ENCODE results near the gene AGPAT3. TPM values are rescaled to one million over a fixed set of nuclear protein-coding genes. Genes with fewer than 3 reads are reported as not detected.

AGPAT3 gene
- total and polyA plus RNA-seq, 5 donors from 2014 or later, result 13.3 to 67.8 (median 18.1) TPM

DNA sequence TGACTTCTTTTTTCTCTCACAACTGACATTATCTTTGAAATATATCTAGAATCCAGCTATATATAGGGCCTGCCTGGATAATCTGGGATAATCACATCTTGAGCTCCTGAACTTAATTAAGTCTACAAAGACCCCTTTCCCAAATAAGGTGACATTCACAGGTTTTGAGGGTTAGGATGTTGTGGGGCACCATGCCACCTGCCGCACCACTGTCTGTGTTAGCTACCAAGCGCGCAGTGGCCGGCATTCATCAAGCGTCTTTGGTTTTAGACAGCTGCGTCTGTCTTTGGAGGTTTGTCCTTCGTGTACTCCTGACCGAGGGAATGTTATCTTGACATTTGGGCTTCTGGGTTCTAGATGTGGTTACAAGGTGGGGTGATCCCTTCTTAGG is 154.5 kb downstream of the AGPAT3 start:
- peaks cover 83% of the 10 kb centered on the region for H3K4me1 ChIP-seq (ENCODE audit: control insufficient read depth, insufficient read depth, low read length, poor library complexity, severe bottlenecking)
- peak overlapping the region; percentile 45 for H3K27ac ChIP-seq (ENCODE audit: insufficient read depth, low read length, poor library complexity, severe bottlenecking)
- peaks cover 47 to 88% (median 71%) of the 10 kb centered on the region in 4 donors for H3K4me1 Mint-ChIP-seq
- DNase-seq, result no peak
- peak overlapping the region; percentile 63 to 89 (median 71) for H3K27ac Mint-ChIP-seq
- H3K4me3 ChIP-seq (ENCODE audit: low read depth, low read length), result no peak overlapping the region
- H3K9me3 ChIP-seq (ENCODE audit: control insufficient read depth in 2 of 2, low read length in 2 of 2), result no peaks in the 10 kb centered on the region
- H3K36me3 Mint-ChIP-seq, result no peaks in the 10 kb centered on the region
- no peak for ATAC-seq (ENCODE audit: low read depth in 2 of 2)
- H3K4me3 Mint-ChIP-seq, result peak overlapping the region; percentile 61 to 88 (median 73)
- no peaks in the 10 kb centered on the region for H3K27me3 ChIP-seq (ENCODE audit: control insufficient read depth, insufficient read depth, low read length)
- no peaks in the 10 kb centered on the region for H3K27me3 Mint-ChIP-seq
- H3K36me3 ChIP-seq (ENCODE audit: control insufficient read depth, insufficient read depth, low read length), result no peaks in the 10 kb centered on the region
- no peaks in the 10 kb centered on the region for H3K9me3 Mint-ChIP-seq

DNA sequence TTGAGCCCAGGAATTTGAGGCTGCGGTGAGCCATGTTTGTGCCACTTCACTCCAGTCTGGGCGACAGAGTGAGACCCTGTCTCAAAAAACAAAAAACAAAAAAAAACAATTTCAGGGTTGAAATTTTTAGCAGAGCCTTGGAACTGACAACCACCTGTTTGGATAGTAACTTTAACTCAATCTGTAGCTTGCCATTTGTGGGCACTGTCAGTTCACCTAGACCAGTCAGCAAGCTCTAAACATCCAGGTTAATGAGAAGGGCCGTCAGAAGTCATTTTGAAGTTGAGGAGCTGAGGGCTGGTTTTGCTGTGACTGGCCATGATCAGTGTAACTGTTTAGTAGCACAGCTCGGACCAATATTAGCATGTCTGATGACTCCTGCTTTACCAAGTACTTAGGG is 155.5 kb downstream of the AGPAT3 start:
- peaks cover 84% of the 10 kb centered on the region for H3K4me1 ChIP-seq (ENCODE audit: control insufficient read depth, insufficient read depth, low read length, poor library complexity, severe bottlenecking)
- ATAC-seq (ENCODE audit: low read depth in 2 of 2), result no peak
- H3K4me3 Mint-ChIP-seq, result peak overlapping the region in 2 of 4 donors; percentile 9 to 63

DNA sequence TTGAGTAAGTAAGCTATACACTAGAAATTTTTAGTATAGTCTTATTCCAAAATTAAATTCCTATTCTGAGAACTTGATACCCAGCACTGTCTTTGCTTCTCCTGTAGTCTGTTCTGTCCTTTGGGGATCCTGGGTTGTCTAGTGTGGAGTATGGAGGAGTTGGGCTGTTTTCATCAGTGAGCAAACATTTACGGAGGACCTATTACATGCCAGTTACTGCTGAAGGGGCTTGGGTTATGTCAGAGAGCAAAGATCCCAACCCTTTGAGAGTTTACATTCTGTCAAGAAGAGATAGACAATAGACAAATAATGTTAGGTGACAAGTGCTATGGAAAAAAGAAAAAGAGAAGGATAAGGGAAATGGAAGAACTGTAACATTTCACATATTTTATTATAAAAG is 156.0 kb downstream of the AGPAT3 start:
- H3K4me3 ChIP-seq (ENCODE audit: low read depth, low read length), result no peak overlapping the region
- H3K36me3 ChIP-seq (ENCODE audit: control insufficient read depth, insufficient read depth, low read length), result no peaks in the 10 kb centered on the region
- ATAC-seq (ENCODE audit: low read depth in 2 of 2), result no peak
- no peak for DNase-seq
- Mint-ChIP-seq H3K4me1 (peaks cover 50 to 90% (median 73%) of the 10 kb centered on the region in 4 donors), H3K27ac (peak overlapping the region; percentile 63 to 76 (median 68)), H3K9me3 (no peaks in the 10 kb centered on the region), H3K4me3 (peak overlapping the region; percentile 2 to 80 (median 29)), H3K36me3 (no peaks in the 10 kb centered on the region), H3K27me3 (no peaks in the 10 kb centered on the region)
- H3K4me1 ChIP-seq (ENCODE audit: control insufficient read depth, insufficient read depth, low read length, poor library complexity, severe bottlenecking), result peaks cover 83% of the 10 kb centered on the region
- no peaks in the 10 kb centered on the region for H3K9me3 ChIP-seq (ENCODE audit: control insufficient read depth in 2 of 2, low read length in 2 of 2)
- H3K27ac ChIP-seq (ENCODE audit: insufficient read depth, low read length, poor library complexity, severe bottlenecking), result peak overlapping the region; percentile 56
- no peaks in the 10 kb centered on the region for H3K27me3 ChIP-seq (ENCODE audit: control insufficient read depth, insufficient read depth, low read length)

More for the DNA sequence above, 155.5 kb downstream of the AGPAT3 start:
- H3K27ac ChIP-seq (ENCODE audit: insufficient read depth, low read length, poor library complexity, severe bottlenecking), result peak overlapping the region; percentile 56
- H3K36me3 ChIP-seq (ENCODE audit: control insufficient read depth, insufficient read depth, low read length), result no peaks in the 10 kb centered on the region
- Mint-ChIP-seq H3K27ac (peak overlapping the region in 2 of 3 donors; percentile 68 to 69), H3K9me3 (no peaks in the 10 kb centered on the region), H3K27me3 (no peaks in the 10 kb centered on the region), H3K4me1 (peaks cover 49 to 90% (median 72%) of the 10 kb centered on the region in 4 donors), H3K36me3 (no peaks in the 10 kb centered on the region)
- no peaks in the 10 kb centered on the region for H3K27me3 ChIP-seq (ENCODE audit: control insufficient read depth, insufficient read depth, low read length)
- H3K9me3 ChIP-seq (ENCODE audit: control insufficient read depth in 2 of 2, low read length in 2 of 2), result no peaks in the 10 kb centered on the region
- DNase-seq, result no peak
- no peak overlapping the region for H3K4me3 ChIP-seq (ENCODE audit: low read depth, low read length)

DNA sequence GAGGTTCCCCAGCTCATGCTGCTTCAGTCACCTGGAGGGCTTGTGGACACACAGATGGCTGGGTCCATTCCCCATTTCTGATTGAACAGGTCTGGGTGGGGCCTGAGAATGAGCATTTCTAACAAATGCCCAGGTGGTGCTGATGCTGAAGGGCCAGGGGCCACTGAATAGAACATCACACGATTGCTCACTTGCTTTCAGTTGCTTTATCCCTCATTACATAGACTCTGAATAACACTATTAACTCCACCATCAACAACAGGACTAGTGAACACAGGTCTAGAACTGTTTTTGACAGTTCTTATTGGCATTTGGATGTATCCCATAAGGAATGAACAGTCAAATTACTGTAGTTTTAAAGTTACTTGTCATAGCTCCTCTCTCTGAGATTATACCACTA is 159.2 kb downstream of the AGPAT3 start:
- H3K9me3 Mint-ChIP-seq, result no peaks in the 10 kb centered on the region
- H3K27me3 Mint-ChIP-seq, result no peaks in the 10 kb centered on the region
- peak overlapping the region in 2 of 3 donors; percentile 68 to 76 for H3K27ac Mint-ChIP-seq
- no peak overlapping the region for H3K27ac ChIP-seq (ENCODE audit: insufficient read depth, low read length, poor library complexity, severe bottlenecking)
- peak overlapping the region in 2 of 4 donors; percentile 20 to 76 for H3K4me3 Mint-ChIP-seq
- ATAC-seq (ENCODE audit: low read depth in 2 of 2) (no peak), DNase-seq (no peak)
- peaks cover 63% of the 10 kb centered on the region for H3K4me1 ChIP-seq (ENCODE audit: control insufficient read depth, insufficient read depth, low read length, poor library complexity, severe bottlenecking)
- peaks cover 0 to 4% of the 10 kb centered on the region in 2 experiments for H3K9me3 ChIP-seq (ENCODE audit: control insufficient read depth in 2 of 2, low read length in 2 of 2)
- H3K27me3 ChIP-seq (ENCODE audit: control insufficient read depth, insufficient read depth, low read length), result no peaks in the 10 kb centered on the region
- H3K36me3 ChIP-seq (ENCODE audit: control insufficient read depth, insufficient read depth, low read length), result peaks cover 9% of the 10 kb centered on the region
- H3K4me3 ChIP-seq (ENCODE audit: low read depth, low read length), result no peak overlapping the region
- peaks cover 10% of the 10 kb centered on the region for H3K36me3 Mint-ChIP-seq
- peaks cover 52 to 93% (median 74%) of the 10 kb centered on the region in 4 donors for H3K4me1 Mint-ChIP-seq

DNA sequence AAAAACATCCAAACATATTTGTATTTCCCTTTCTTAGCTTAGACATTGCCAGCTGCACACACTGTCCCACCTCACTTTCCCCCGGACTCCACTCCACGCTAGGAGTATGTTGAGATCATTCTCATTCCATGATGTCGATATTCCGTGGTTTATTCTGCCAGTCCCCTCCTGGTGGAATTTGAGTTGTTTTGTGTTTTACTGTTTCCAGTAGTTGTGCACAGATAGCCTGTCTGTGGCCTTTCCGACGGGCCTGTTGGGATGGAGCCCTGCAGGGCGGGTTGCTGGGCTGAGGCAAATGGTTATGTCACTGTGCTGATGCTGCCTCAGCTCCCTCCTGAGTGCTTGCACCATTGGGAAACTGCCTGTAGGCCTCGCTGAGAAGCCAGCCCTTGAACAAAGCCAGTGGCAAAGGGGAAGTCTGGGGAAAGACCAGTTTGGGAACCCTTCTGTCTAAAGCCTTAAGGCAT is 159.9 kb downstream of the AGPAT3 start:
- Histone ChIP-seq H3K4me1 (ENCODE audit: control insufficient read depth, insufficient read depth, low read length, poor library complexity, severe bottlenecking) (peaks cover 61% of the 10 kb centered on the region), H3K4me3 (ENCODE audit: low read depth, low read length) (peak overlapping the region; percentile 56)

DNA sequence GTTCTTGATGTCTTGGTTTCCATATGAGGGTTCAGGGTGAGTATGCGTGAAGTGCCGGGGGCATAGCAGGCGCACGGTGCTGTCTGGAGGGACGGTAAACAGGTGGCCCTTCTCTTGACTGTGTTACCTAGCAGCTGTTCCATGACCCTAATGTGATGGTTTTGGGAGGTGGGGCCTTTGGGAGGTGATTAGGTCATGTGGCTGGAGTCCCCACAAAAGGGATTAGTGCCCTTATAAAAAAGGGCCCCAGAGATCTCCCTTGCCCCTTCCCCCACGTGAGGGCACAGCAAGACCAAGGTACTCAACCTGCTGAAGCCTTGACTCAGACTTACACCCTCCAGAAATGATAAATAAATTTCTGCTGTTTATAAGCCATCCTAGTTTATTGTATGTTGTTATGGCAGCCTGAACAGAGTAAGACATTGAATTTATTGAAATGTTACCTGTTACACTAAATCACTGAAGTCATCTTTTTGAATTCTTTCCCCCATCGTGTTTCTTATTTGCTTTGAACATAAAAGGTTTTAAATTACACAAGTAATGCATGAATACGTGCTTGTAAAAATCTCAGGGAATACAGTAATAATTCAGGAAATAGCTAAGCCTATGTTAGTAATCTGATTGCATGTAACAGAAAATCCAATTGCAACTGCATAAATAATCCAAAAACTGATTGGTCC is 162.7 kb downstream of the AGPAT3 start:
- Mint-ChIP-seq H3K27me3 (no peaks in the 10 kb centered on the region), H3K9me3 (no peaks in the 10 kb centered on the region), H3K36me3 (peaks cover 14% of the 10 kb centered on the region), H3K27ac (peak overlapping the region in 2 of 3 donors; percentile 56 to 57), H3K4me3 (no peak overlapping the region), H3K4me1 (peaks cover 36 to 83% (median 67%) of the 10 kb centered on the region in 4 donors)
- ATAC-seq (ENCODE audit: low read depth in 2 of 2) (no peak), DNase-seq (no peak)
- no peaks in the 10 kb centered on the region for H3K27me3 ChIP-seq (ENCODE audit: control insufficient read depth, insufficient read depth, low read length)
- no peak overlapping the region for H3K4me3 ChIP-seq (ENCODE audit: low read depth, low read length)
- H3K27ac ChIP-seq (ENCODE audit: insufficient read depth, low read length, poor library complexity, severe bottlenecking), result no peak overlapping the region
- peaks cover 0 to 4% of the 10 kb centered on the region in 2 experiments for H3K9me3 ChIP-seq (ENCODE audit: control insufficient read depth in 2 of 2, low read length in 2 of 2)
- peaks cover 38% of the 10 kb centered on the region for H3K4me1 ChIP-seq (ENCODE audit: control insufficient read depth, insufficient read depth, low read length, poor library complexity, severe bottlenecking)
- peaks cover 20% of the 10 kb centered on the region for H3K36me3 ChIP-seq (ENCODE audit: control insufficient read depth, insufficient read depth, low read length)

More for the DNA sequence above, 159.9 kb downstream of the AGPAT3 start:
- ATAC-seq (ENCODE audit: low read depth in 2 of 2) (no peak), DNase-seq (no peak)
- Mint-ChIP-seq H3K4me1 (peaks cover 47 to 93% (median 74%) of the 10 kb centered on the region in 4 donors), H3K36me3 (peaks cover 10% of the 10 kb centered on the region), H3K9me3 (no peaks in the 10 kb centered on the region), H3K4me3 (peak overlapping the region in 3 of 4 donors; percentile 62 to 78 (median 76)), H3K27me3 (no peaks in the 10 kb centered on the region), H3K27ac (peak overlapping the region; percentile 20 to 95 (median 92))
- Histone ChIP-seq H3K36me3 (ENCODE audit: control insufficient read depth, insufficient read depth, low read length) (peaks cover 9% of the 10 kb centered on the region), H3K27ac (ENCODE audit: insufficient read depth, low read length, poor library complexity, severe bottlenecking) (no peak overlapping the region), H3K9me3 (ENCODE audit: control insufficient read depth in 2 of 2, low read length in 2 of 2) (peaks cover 0 to 4% of the 10 kb centered on the region in 2 experiments), H3K27me3 (ENCODE audit: control insufficient read depth, insufficient read depth, low read length) (no peaks in the 10 kb centered on the region)

DNA sequence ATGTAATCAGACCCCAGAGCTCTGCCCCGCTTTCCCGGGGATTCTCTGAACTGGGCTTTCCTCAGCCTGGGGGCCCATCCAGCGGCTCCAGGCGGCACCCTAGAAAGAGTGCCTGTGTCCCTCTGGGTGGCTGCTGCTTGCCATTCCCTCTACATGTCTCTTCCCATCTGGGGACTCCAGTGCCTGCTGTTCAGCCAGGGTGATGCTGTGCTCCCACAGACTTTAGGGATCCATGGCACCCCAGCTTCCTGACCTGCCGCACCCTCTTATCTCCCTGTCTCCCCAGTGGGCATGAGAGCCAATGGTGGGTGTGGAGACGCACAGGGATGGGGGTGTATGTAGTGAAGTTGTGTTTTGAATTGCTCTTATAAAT is 163.2 kb downstream of the AGPAT3 start:
- peak overlapping the region in 2 of 3 donors; percentile 56 to 57 for H3K27ac Mint-ChIP-seq
- no peaks in the 10 kb centered on the region for H3K9me3 Mint-ChIP-seq
- H3K4me1 Mint-ChIP-seq, result peaks cover 33 to 80% (median 63%) of the 10 kb centered on the region in 4 donors
- peak overlapping the region in 1 of 4 donors; percentile 46 for H3K4me3 Mint-ChIP-seq
- ATAC-seq (ENCODE audit: low read depth in 2 of 2), result no peak
- Histone ChIP-seq H3K27me3 (ENCODE audit: control insufficient read depth, insufficient read depth, low read length) (no peaks in the 10 kb centered on the region), H3K4me1 (ENCODE audit: control insufficient read depth, insufficient read depth, low read length, poor library complexity, severe bottlenecking) (peaks cover 38% of the 10 kb centered on the region), H3K9me3 (ENCODE audit: control insufficient read depth in 2 of 2, low read length in 2 of 2) (peaks cover 0 to 4% of the 10 kb centered on the region in 2 experiments), H3K27ac (ENCODE audit: insufficient read depth, low read length, poor library complexity, severe bottlenecking) (no peak overlapping the region), H3K36me3 (ENCODE audit: control insufficient read depth, insufficient read depth, low read length) (peaks cover 25% of the 10 kb centered on the region), H3K4me3 (ENCODE audit: low read depth, low read length) (no peak overlapping the region)
- H3K27me3 Mint-ChIP-seq, result no peaks in the 10 kb centered on the region
- peaks cover 17% of the 10 kb centered on the region for H3K36me3 Mint-ChIP-seq
- no peak for DNase-seq
